Astrocyte of the spinal cord (primary cell): ENCODE measurements around the gene PFKFB3.
"Not testable (repeated sequence)": the region's sequence is repeated elsewhere in the genome, so short reads cannot be mapped to it uniquely, and the experiment has no call there.

ENCODE experiments used
- DNase-seq: peaks from one replicate; pipeline ENCODE4 v3.0.0; 2011; ENCODE audit warnings: low read depth, low spot score
- H3K4me3 ChIP-seq: 2 replicates; pipeline ENCODE4 v1.5.1; 2011; ENCODE audit warnings: low read depth, mild to moderate bottlenecking, low read length, moderate library complexity
- CTCF ChIP-seq: IDR thresholded peaks from 2 replicates; pipeline ENCODE4 v1.5.1; 2012; ENCODE audit warnings: low read depth, mild to moderate bottlenecking, low read length, inconsistent platforms
- in situ Hi-C: cut with HindIII; loops from 2 replicates; pipeline ENCODE4 v1.10.0; 2017; ENCODE audit warnings: low sequenced_read_pairs

The PFKFB3 gene

GRCh38 chr10:6239213-6239991 lies 36.7 kb downstream of the PFKFB3 start:
- peak; percentile 96 for DNase-seq
- in situ Hi-C loops, result no loop called here
- TF ChIP-seq CTCF, result no peak
- no peak overlapping the region for H3K4me3 ChIP-seq

GRCh38 chr10:6240254-6240653 lies 37.5 kb downstream of the PFKFB3 start:
- TF ChIP-seq CTCF, result no peak
- H3K4me3 ChIP-seq, result no peak overlapping the region
- in situ Hi-C loops, result no loop called here
- no peak for DNase-seq

GRCh38 chr10:6242089-6242488 lies 39.4 kb downstream of the PFKFB3 start:
- in situ Hi-C loops, result no loop called here
- no peak for TF ChIP-seq CTCF
- no peak overlapping the region for H3K4me3 ChIP-seq
- peak; percentile 12 for DNase-seq

- DNase-seq, result no peak
- in situ Hi-C loops, result no loop called here
- TF ChIP-seq CTCF, result no peak
- H3K4me3 ChIP-seq, result no peak overlapping the region
These were observed 41.8 kb downstream of the PFKFB3 start for GRCh38 chr10:6244510-6244909.

- no peak for TF ChIP-seq CTCF
- in situ Hi-C loops, result no loop called here
- no peak for DNase-seq
- no peak overlapping the region for H3K4me3 ChIP-seq
These were observed 44.4 kb downstream of the PFKFB3 start for GRCh38 chr10:6247041-6247712.

- in situ Hi-C loops, DNase-seq, H3K4me3 ChIP-seq: not testable (repeated sequence)
These were observed 46.2 kb downstream of the PFKFB3 start for GRCh38 chr10:6248908-6249307.

GRCh38 chr10:6249698-6250097 lies 47.0 kb downstream of the PFKFB3 start:
- DNase-seq, result no peak
- TF ChIP-seq CTCF, result no peak
- in situ Hi-C loops, result no loop called here
- no peak overlapping the region for H3K4me3 ChIP-seq
